Erythroblast (primary cell): ENCODE measurements around the gene ECHS1.

Experiments
- DNase-seq, 2 experiments: peaks; one replicate each; lab custom pipeline; 2025; lab: John Stamatoyannopoulos, UW
- GATA1 ChIP-seq: IDR thresholded peaks from 2 replicates; pipeline ENCODE4 v1.6.1; 2011; ENCODE audit warnings: low read depth, mild to moderate bottlenecking, control low read depth, low read length, moderate library complexity
- POLR2A ChIP-seq: IDR thresholded peaks from 2 replicates; pipeline ENCODE4 v1.6.1; 2011; ENCODE audit warnings: mild to moderate bottlenecking, low read length

The ECHS1 gene

GRCh38 chr10:133354672-133355240, 18.4 kb downstream of the ECHS1 start:
- no peak for TF ChIP-seq GATA1
- TF ChIP-seq POLR2A = no peak
- no peak for DNase-seq

GRCh38 chr10:133353988-133354605, 19.1 kb downstream of the ECHS1 start:
- DNase-seq = no peak
- TF ChIP-seq POLR2A (no peak), GATA1 (no peak)

- TF ChIP-seq POLR2A (no peak), GATA1 (no peak)
- no peak for DNase-seq
Observed at GRCh38 chr10:133353202-133353959, 19.8 kb downstream of the ECHS1 start.

DNA sequence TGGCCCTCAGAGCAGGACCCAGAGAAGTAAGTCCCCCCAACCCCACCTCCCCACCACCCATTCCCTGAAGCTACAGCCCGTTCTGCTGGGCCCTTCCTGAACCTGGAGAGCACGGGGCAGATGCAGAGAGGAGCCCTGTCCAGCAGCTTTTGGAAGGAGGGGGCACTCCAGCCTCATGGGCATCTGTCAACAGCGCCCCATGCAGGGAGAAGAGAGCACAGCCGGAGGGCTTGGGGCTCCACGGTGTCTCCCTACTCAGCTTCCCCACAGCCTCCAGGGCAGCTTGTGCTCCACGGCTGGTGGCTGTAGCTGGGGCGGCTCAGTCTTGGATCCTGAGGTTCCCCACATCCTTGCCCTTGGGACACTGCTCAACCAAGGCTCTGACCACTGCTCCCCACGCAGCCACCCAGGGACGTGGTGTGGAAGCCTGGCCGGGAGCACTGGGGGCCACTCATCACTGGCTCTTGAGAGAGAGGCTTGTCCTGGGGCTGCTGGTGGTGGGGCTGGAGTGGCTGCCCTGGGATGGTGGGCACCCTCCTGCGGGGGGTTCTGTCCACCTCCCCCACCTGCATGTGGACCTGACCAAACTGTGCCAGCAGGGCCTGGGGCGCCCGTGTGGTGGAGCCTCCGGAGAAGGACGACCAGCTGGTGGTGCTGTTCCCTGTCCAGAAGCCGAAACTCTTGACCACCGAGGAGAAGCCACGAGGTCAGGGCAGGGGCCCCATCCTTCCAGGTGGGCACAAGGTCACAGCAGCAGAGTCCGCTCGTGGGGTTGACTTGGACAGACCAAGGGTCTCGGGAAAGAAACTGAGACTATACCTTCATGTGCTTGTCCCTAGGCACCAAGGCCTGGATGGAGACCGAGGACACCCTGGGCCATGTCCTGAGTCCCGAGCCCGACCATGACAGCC, 21.5 kb downstream of the ECHS1 start:
- TF ChIP-seq POLR2A = no peak
- no peak for TF ChIP-seq GATA1
- no peak for DNase-seq

GRCh38 chr10:133350950-133351329, 22.2 kb downstream of the ECHS1 start:
- no peak for DNase-seq
- TF ChIP-seq POLR2A (no peak), GATA1 (no peak)

- no peak for DNase-seq
- TF ChIP-seq POLR2A = no peak
- no peak for TF ChIP-seq GATA1
Observed at GRCh38 chr10:133350283-133350949, 22.7 kb downstream of the ECHS1 start.

DNA sequence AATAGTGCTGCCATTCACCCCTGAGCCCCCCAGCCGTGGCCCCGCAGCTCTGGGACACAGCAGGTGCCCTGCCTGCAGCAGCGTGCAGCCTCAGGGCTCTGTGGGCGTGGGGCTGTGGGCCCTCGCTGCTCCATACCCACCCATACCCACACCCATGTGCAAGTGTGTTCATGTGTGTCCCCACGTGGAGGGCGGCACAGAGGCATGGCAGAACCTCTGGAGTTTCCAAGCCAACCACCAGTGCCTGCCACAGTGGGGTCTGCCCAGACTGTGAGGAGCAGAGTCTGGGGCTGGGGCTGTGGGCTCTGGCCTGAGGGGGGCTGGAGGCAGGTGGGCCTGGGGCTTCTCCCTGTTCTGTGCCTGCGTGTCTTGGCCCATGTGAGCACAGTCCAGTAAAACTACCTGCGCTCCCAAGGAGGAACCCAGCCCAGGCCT, 23.6 kb downstream of the ECHS1 start:
- no peak for TF ChIP-seq POLR2A
- TF ChIP-seq GATA1 = no peak
- DNase-seq = no peak

DNA sequence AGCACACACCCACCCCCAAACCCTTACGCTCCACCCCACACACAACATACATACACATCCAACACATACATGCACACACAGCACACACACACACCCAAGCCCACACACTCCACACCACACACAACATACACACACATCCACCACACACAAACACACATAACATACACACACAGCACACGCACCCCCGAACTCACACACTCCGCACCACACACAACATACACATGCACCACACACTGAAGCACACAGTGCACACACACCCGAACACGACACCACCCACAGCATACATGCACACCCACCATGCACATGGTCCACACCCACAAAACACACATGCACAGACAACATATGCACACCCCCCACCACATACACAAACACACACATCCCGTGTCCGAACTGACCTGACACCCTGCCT, 24.0 kb downstream of the ECHS1 start:
- DNase-seq = no peak
- TF ChIP-seq POLR2A (no peak), GATA1 (no peak)

GRCh38 chr10:133347710-133348517, 25.2 kb downstream of the ECHS1 start:
- TF ChIP-seq POLR2A (no peak), GATA1 (no peak)
- no peak for DNase-seq

DNA sequence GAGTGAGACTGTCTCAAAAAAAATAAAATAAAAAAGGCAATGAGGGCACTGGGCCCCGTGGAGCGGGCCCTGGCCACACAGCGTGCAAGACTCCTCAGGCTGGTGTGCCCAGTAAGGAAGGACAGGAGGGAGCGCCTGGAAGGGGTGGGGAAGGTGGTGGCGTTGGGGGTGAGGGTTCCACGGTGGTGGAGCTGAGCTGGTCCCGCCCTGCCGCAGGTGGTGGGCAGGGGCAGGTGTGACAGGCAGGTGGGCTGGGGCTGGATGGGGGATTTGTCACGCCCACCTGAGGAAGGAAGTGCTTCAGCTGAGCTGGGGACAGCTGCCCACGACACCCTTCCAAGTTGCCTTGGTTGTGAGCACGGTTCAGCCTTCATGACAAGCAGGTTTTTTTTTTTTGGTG, 26.7 kb downstream of the ECHS1 start:
- DNase-seq = no peak
- TF ChIP-seq POLR2A = no peak
- TF ChIP-seq GATA1 = no peak

- no peak for DNase-seq
Observed at GRCh38 chr10:133344236-133344635, 28.9 kb downstream of the ECHS1 start.

DNA sequence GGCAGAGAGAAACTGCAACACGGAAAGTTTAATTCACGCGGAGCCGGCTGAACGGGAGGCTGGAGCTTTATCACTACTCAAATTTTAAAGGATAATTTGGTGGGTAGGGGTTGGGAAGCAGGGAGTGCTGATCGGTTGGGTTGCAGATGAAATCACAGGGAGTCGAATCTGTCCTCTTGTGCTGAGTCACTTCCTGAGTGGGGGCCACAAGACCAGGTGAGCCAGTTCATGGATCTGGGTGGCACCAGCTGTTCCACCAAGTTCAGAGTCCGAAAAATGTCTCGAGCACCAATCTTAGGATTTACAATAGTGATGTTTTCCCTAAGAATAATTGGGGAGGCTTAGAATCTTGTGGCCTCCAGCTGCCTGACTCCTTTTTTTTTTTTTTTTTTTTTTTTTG, 29.6 kb downstream of the ECHS1 start:
- TF ChIP-seq POLR2A (no peak), GATA1 (no peak)

More at GRCh38 chr10:133344236-133344635, 28.9 kb downstream of the ECHS1 start:
- no peak for TF ChIP-seq GATA1

More for the DNA sequence above, 29.6 kb downstream of the ECHS1 start:
- DNase-seq = no peak
